ENCODE data around the gene EFHC1.

The EFHC1 gene

DNA sequence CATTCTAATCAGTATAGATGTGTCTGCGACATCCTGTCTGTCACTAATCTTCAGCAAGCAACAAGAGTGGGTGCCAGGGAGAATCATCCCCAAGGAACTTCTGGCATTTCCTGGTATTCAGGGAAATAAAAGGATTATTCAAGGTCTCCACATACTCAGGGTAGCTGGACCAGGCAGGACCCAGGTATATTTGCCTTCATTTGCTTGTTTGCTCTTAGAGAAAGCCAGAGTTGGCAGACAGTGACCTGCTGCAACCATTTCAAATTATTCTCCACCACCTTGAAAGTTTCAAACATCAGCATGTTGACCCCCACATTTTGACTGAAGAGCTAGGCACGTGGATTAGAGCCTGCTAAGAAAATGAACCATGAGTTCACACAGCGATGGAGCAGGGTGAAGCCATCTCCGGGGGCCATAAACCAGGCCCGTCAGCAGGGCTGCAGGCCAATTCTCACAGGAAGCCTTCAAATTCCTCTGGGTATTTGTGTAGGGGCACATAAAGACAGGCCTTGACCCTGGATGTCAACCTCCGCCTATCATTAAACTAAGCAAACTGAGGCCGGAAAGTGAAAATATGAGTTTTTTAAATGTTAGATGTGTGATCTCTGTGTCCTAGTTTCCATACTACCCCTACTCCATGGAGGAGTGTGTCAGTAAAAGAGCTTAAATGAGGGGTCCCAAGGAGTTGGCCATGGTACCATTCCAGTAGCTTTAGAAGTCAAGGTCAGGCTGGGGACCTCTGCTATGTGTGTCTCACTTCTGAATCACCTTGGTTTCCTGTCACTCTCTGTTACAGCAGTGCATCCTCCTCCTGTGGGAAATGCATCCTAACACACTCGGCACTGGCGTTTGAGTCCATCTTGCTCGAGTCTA lies 123.8 kb downstream of the EFHC1 start:
- DNase-seq, result no peak

- no peak for DNase-seq
These were observed 124.7 kb downstream of the EFHC1 start for GRCh38 chr6:52544602-52545405.

DNA sequence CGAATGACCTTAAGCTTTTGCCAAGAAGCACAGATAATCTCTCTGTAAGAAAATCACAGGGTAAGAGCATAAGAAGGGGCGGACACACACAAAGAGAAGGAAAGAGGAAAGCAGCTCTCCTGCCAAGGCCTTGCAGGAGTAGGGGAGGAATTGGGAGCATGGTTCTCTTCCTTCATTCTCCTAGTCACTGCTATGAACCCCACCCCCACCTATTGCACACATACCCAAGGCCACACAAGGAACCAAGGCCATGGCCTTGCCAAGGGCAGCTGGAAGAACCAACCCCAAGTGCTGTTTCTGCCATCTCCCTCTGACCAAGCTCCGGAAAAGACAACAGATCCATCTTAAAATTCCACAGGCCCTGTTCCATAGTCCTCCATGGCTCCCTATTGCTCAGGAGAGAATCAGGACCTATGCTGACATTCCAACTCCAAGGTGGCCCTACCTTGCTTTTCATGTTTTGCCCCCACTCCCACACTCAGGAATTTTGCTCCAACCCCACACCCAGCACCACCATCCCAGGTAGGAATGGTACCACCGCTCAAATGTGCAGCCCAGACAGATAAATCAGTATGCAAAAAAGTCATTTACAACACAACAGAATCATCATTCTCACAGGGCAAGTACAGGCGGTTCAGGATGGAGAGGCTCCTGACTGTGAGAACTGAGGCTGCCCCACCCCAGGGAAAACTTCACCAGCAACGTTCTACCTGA lies 125.4 kb downstream of the EFHC1 start:
- no peak for DNase-seq

- DNase-seq, result no peak
These were observed 126.0 kb downstream of the EFHC1 start for GRCh38 chr6:52546192-52546591.

DNA sequence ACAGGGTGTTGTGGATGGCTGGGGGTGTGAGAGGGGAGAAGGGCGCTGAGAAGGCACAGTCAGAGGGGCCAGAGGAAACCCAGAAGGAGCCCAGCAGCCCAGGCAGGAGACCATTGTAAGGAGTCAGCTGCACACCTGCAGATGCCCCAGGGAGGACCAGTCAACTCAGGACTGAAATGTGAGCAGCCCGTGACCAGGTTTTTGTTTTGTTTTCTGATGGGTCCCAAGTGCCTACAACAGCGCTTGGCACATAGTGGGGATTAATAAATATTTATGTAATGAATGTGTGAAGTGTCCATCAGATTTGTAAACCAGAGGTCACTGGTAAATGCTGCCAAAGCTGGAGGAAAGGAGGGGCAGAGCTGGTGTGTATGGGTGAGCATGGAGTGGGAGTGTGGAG lies 126.5 kb downstream of the EFHC1 start:
- DNase-seq, result no peak

- DNase-seq, result no peak
These were observed 127.7 kb downstream of the EFHC1 start for GRCh38 chr6:52547647-52548352.

- no peak for DNase-seq
These were observed 128.2 kb downstream of the EFHC1 start for GRCh38 chr6:52548353-52548713.

DNA sequence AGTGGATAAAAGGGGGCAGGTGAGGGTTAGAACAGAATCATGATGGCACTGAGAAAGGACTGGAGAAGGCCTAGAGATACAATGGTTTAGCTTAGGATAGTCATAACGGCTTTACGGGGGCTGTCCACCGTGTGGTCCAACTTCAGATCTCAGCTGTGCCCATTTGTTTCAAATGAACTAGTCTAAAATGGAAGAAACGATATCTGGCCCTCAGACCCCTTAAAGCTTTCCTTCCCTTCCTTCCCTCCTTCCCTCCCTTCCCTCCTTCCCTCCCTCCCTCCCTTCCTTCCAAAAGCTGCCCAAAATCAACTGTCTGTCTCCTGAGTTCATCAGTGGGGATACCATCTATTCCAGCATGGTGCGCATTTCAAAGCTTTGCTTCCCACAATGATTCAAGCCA lies 128.9 kb downstream of the EFHC1 start:
- no peak for DNase-seq

GRCh38 chr6:52549428-52549827 lies 129.3 kb downstream of the EFHC1 start:
- no peak for DNase-seq

DNA sequence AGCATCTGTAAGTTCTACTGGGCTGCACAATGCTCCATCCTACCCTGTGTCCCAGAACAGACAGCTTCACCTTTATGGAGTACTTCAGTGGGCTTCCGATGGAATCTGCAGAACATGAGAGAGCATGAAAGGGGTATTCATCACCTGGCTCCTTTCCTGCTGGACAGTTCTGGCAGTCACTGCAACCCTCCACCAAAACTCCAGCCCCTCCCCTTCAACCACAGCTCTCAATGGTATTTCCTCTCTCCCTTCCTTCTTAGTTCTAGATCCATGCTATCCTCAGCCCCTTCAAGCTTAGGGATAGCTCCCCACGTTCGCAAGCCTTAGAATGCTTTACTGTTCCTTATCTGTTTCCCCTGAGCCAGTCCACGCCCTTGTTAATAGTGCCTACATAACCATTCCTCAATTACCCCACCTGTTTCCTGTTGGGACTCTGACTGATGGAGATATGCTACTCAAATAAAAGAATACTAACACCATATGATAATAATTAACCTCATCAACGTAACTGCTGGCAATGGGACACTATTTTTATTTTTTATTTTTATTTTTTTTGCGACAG lies 130.0 kb downstream of the EFHC1 start:
- DNase-seq, result peak; percentile 55

DNA sequence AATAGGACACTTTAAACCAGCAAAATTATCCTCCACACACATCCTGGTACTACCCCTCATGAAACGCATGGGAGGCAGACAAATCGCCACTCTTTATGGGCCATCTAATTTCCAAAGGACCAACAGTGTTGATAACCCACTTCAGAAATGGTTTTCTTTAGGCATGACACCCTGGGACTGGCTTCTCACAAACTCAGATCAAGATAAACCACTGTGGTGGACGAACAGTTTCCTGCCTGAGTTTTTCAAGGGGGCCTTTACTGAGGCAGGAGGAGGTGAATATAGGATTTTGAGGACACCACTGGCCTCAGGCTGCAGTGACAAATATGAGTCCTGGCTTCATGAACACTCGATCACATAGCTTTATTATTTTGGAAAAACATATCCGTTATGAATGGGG lies 130.7 kb downstream of the EFHC1 start:
- DNase-seq, result no peak

DNA sequence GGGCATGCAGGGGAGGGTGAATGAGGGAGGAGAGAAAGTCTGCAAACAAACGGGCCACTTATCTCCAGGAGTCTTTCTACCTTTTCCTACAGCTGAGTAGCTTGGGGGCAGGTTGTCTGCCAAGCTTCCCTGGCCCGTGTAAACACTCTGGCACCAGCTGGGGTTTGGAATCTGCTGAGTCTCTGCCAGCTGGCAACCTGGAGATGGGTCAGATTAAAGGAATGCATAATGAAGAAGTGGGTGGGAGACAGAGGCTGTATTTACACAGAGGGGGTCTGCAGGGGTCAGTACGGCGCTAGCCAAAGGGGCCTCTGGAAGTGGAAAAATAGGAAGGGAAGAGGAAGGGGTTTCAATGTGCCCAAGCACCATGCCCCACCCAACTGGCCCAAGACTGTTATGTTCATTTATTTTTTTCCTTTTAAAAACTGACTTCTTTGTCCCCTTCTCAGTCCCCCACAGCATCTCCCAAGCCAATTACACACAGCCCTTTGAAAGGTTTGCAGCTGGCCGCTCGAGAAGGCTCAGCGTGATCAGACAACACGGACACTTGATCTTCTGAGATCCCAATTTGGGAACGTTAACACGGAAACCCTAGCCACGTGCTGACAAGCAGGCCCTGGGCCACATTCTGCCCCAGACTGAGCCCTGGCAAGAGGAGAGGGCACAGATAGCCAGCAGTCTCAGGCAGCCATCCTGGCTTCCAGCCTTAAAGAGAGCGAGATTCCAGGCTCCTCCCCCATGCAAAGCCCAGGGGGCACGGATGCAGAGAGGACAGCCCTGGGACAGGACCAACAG lies 131.5 kb downstream of the EFHC1 start:
- DNase-seq, result peak; percentile 94

DNA sequence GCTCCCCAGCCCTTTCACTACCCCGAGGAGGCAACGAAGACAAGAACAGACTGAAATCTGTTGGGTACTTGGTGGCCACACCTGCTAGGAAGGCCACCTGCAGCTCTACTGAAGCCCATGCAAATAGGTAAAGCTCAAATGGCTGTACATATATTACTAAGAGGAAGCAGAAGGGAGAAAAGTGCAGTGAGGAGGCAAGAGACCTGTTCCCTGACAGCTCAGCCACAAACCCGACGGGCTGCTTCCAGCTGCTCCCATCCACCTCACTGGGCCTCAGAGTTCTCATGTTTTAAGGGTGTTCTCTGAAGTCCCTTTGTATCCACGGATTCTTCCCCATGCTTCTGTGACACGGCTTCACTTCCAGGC lies 132.1 kb downstream of the EFHC1 start:
- DNase-seq, result peak; percentile 75

DNA sequence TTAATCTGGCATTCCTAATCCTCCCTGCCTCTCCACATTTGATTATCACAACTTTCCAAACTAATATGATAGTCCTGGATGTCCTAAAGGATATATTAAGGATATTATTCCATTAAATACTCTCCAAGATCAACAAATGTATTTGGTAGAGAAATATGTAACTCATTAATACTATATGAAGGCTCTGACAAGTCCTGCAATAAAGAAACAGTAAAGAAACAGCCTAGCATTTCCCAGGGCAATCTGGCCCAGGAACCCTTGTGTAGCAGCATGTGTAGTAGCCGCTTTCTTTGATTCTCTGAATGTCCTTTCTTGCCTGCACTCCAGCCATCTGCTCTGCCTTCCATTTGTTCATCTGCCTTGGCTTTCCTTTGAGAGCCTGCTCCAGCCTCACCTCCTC lies 133.0 kb downstream of the EFHC1 start:
- no peak for DNase-seq

DNA sequence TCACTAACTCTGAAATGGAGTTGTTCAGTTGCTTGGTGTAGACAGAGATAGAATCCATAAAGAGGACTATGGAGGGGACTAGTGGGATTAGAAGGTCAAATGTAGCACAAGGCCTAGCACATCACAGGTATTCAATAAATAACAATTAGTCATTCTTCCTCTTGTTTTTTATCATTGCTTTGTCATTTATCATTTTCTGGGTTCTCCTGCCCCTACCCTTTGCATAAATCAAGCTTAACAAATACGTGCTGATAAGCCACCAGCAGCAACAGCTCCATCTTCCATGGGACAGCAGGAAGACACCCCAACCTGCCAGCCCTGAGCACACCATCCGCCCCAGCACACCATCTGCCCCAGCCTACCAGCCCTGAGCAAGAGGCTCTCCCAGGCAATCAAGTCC lies 133.6 kb downstream of the EFHC1 start:
- no peak for DNase-seq

DNA sequence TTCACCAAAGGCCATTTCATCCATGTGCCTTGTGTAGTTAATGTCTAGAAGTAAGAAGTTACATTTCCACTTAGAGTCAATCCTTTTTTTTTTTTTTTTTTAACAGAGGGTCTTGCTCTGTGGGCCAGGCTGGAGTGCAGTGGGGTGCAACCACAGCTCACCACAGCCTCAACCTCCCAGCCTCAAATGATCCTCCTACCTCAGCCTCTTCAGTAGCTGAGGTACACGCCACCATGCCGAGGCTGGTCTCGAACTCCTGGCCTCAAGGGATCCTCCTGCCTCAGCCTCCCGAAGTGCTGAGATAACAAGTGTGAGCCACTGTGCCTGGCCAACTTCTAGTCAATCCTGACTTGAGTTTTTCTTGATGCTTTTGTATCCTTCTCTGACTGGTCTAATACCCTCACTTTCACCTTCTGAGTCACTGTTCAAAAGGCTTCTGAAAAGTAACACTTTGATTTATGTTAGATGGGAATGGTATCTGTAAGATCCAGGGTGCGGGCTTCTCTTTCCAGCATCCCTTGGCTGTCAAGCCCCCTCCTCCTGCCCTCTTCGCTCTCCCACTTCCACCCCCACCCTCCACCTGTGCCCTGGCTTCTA lies 134.6 kb downstream of the EFHC1 start:
- DNase-seq, result no peak

- no peak for DNase-seq
These were observed 135.5 kb downstream of the EFHC1 start for GRCh38 chr6:52555518-52556233.

- no peak for DNase-seq
These were observed 137.5 kb downstream of the EFHC1 start for GRCh38 chr6:52557389-52558265.

DNA sequence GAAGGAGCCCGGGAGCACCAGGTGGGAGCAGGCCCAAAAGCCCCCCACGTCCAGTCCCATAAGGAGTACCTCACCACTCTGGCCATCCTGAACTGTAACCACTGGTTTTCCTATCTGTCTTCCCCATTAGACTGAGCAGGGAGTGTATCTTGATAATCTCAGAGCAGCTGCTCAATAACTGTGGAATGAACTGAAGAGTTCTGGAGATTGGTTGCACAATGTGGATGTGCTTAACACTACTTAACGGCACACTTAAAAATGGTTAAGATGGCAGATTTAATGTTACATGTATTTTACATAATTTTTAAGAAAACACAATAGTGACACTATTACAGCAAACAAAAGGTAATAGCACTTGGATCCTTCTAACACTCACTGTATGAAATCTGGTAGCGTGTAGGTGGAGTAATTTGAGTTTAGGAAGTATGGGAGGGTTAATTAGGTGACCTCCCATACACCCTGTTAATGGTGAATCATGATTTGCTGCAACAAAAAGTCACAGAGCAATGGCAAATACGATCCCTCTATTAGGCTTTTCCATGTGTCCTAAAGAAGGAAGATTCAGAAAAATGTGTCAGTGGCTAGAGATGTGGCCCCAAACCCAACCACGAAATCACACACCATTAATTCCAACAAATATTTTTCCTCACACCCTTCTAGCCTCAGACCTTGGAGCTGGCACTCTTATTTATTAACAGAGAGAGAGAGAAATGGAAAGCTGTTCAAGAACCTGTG lies 138.3 kb downstream of the EFHC1 start:
- DNase-seq, result no peak

Measured in NCI-H146 (cell line).